HG03045 (cell line): ENCODE results near the gene SNCG.
"Not testable (repeated sequence)": the region's sequence is repeated elsewhere in the genome, so short reads cannot be mapped to it uniquely, and the experiment has no call there.

ENCODE experiments used
- ATAC-seq: cut with Tn5 transposase; IDR thresholded peaks from one replicate; pipeline ENCODE4 v1.9.1; 2021; ENCODE audit warnings: mild to moderate bottlenecking, moderate library complexity; ENCODE audit not compliant: unreplicated experiment

Gene SNCG

DNA sequence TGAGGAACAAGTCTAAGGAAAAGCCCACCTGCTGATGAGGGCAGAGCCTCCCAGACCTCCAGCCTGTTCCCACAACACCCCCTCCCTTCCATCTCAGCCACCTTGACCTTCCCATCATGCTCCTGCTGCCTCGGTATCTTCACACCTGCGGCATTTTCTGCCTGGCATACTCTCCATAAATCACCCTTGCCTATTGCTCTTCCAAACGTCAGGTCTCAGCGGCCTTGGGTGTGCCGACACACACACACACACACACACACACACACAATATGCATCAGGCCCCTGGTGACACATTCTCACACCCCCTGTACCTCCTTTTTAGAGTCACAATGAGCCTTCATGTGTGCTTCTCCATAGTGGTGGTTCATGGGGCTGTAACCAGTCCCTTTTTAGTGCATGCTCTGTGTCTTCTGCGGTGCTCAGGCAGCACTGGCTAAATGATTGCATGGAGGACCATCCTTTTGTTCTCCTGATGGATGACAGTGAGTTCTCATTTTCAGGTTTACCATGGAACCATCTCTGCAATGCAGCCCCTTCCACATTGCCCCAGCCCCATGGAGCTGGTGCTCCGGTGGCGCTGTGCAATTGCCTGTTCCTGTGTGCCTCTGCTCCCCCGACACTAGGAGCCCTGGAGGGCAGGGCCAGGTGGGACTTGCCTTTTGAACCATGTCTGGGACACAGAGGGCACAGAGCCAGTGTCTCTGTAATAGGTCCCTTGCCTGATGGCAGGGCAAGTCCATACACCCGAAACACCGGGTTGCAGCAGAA lies 14.4 kb downstream of the SNCG start:
- no peak for ATAC-seq

DNA sequence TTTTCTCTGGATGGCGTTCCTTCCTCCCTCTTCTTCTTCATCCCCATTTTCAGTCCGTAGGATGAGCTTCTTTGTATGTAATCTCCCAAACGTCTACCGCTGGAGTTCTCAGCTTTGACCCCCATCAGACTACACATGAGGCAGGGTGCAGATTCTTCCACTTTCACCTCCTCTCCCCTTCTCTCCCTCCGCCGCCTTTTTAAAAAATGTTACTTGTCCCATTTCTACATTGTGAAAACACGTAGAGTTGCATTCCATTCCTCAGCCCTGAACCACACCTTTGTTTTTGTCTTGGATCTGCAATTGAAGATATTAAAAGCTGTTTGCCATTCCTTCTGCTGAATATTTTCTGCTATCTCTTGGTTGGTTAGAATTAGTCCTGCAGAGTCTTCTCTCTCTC lies 16.1 kb downstream of the SNCG start:
- ATAC-seq = no peak

DNA sequence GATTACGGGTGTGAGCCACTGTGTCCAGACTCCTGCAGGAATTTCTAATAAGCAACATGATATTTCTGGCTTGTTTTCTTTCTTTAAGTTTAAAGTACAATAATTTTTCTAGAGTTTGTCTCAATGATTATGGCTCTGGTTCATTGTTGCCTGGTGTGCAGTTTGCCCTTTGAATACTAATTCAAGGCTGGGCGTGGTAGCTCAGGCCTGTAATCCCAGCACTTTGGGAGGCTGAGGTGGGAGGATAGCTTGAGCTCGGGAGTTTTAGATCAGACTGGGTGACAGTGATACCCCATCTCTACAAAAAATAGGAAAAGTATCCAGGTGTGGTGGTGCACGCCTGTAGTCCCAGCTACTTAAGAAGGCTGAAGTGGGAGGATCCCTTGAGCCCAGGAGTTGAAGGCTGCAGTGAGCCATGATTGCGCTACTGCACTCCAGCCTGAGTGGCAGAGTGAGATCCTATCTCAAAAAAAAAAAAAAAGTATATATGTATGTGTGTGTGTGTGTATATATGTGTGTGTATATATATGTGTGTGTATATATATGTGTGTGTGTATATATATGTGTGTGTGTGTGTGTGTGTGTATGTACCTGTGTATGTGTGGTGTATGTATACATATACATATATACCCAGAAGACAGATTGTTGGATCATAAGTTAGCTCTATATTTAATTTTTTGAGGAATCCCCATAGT lies 18.1 kb downstream of the SNCG start:
- no peak for ATAC-seq

DNA sequence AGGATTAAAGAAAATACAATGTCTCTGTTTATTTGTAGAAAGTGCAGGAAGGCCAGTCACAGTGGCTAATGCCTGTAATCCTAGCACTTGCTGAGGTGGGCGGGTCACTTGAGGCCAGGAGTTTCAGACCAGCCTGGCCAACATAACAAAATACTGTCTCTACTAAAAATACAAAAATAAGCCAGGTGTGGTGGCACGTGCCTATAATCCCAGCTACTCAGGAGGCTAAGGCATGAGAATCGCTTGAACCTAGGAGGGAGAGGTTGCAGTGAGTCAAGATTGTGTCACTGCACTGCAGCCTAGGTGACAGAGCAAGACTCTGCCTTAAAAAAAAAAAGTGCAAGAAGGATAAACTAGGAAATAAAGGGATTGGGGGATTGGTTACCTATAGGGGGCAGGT lies 20.1 kb downstream of the SNCG start:
- not testable (repeated sequence) for ATAC-seq

DNA sequence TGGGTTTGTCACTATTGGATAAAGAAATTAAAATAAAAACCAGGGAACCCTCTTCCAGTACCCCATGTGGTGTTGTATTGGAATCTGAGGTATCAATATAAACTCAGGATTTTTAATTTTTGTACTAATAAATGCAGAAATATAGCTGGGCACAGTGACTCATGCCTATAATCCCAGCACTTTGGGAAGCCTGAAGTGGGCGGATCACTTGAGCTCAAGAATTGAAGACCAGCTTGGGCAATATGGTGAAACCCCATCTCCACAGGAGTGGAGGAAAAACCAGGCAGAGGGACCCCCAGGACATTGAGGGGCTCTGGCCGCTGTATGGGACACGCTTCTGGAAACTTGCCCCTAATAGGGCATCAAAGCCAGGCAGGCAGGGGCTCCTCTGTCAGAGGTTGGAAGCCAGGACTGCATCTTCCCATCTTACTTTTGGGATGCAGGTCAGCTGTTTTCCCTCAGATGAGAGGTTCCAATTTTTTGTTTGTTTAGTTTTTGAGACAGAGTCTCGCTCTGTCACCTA lies 21.0 kb downstream of the SNCG start:
- no peak for ATAC-seq

DNA sequence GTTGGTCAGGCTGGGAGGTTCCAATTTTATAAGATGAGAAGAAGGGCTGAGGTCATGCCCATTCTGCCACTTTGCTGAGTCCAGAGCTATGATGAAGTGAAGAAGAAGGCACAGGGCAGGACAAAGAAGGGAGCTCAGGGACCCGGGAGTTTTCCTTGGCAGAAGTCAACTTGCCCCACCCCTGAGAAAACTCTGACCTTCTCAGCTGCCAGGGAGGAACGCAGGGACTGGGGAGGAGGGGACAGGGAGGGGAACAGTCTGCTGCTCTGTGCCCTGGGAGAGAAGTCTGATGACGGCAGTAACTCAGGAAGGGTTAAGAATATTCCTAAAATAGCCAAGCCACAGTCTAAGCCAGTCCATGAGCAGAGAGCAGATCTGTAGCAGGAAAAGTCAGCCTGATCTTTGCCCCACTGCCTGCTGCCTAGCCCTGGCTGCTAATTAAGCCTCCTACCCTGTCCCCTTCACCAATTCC lies 21.6 kb downstream of the SNCG start:
- no peak for ATAC-seq

DNA sequence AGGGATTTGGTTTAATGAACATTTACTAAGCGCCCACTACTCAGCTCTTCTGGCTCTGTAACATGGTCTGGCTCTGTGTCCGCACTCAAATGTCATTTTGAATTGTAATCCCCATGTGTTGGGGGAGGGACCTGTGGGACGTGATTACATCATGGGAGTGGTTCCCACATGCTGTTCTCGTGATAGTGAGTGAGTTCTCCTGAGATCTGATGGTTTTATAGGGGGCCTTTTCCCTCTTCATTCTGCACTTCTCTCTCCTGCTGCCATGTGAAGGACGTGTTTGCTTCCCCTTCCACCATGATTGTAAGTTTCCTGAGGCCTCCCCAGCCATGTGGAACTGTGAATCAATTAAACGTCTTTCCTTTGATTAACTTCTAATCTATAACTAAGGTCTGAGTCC lies 22.6 kb downstream of the SNCG start:
- ATAC-seq = not testable (repeated sequence)

DNA sequence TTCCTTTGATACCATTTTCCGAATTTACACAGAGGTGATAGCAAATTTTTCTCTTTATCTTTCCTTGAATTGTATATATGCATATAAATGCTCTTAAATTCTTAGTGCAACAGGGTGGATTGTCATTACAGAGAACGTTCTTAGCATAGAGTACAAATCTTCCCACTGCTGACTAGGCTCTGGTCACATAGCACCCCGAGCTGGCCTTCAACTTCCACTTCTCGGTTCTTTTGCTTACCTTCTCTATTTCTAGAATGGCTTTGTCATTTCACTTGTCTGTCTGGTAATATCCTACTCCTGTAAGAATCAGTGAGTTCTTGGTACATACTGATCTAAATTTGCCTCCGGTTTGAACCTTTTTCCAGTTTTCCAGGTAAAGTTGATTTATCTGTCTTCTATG lies 23.3 kb downstream of the SNCG start:
- no peak for ATAC-seq

DNA sequence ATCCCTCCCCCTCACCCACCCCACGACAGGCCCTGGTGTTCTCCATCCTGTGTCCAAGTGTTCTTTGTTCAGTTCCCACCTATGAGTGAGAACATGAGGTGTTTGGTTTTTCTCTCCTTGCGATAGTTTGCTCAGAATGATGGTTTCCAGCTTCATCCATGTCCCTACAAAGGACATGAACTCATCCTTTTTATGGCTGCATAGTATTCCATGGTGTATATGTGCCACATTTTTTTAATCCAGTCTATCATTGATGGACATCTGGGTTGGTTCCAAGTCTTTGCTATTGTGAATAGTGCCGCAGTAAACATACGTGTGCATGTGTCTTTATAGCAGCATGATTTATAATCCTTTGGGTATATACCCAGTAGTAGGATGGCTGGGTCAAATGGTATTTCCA lies 26.1 kb downstream of the SNCG start:
- not testable (repeated sequence) for ATAC-seq

DNA sequence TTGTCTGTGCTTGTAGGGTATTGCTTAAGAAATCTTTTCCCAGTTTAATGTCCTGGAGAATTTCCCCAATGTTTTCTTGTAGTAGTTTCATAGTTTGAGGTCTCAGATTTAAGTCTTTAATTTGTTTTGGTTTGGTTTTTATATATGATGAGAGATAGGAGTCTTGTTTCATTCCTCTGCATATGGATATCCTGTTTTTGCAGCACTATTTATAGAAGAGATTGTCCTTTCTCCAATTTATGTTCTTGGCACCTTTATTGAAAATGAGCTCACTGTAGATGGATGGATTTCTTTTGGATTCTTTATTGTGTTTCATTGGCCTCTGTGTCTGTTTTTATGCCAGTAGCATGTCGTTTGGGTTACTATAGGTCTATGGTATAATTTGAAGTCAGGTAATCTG lies 30.1 kb downstream of the SNCG start:
- no peak for ATAC-seq

DNA sequence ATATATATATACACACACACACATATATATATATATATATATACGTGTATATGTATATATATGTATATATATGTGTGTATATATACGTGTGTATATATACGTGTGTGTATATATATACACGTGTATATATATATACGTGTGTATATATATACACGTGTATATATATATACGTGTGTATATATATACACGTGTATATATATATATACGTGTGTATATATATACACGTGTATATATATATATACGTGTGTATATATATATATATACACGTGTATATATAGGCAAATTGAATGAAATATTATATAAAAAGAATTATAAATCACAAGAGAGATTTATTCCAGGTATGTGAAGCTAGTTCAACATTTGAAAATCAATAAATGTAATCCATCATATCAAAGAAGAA lies 33.0 kb downstream of the SNCG start:
- not testable (repeated sequence) for ATAC-seq

DNA sequence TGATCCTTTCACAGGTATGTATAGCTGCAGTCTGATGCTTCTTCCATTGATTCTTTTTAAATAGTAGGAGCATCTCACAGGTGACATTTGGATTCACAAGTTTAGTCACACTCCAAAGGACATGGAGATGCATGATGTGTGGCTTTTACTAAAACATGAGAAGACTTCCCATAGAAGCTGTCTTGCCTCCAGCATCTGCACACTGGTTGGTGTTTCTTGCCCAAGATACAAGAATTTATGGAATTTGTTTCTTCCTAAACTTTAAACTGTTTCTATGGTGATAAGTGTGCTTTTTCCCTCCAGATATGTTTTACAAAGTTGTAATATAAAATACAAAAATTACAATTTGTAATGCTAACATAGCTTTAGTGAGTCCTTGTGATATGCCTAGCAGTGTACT lies 34.1 kb downstream of the SNCG start:
- no peak for ATAC-seq

DNA sequence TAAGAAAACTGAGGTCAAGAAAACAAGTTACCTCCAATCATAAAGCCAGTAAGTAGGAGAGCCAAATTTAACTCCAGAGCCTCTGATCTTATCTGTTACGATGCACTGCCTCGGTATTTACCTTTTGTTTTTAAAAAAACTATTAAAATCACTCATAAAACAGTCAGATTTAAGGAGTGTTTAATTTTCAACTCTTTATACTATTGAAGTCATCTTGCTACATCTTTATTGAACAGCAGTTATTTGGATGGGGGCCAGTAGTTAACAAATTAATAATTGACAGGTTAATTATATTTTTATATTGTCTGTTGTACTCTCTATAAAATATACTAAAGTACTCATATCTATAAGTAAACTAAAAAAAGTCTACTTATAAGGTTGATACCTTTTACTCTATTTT lies 34.5 kb downstream of the SNCG start:
- ATAC-seq = no peak

DNA sequence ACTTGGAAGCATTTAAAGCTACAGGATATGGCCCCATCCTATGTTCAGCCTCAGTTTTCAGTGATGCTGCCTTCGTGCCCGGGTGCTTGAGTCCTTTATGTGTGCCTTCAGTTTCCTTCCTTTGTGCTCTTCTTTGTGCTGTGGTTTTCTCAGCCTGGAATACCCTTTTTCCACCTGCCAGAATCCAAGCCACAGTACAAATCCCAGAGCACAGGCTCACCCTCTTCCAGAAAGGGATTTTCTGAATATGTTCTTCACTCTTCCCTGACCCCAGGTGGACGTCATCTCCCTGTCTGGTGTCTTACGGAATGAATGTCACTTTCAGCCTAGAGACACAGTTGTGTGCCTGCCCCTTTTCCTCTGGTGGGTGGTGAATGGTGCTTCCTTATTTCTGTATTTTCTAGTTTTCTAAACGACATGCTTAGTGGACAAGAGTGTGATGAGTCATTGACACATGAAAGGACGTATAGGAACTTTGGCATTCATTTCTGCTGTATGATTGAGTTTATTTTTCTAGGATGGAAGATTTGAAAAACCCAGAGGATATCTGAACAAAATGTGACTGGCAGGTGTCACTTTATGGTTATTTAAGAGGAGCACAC lies 41.5 kb downstream of the SNCG start:
- not testable (repeated sequence) for ATAC-seq

DNA sequence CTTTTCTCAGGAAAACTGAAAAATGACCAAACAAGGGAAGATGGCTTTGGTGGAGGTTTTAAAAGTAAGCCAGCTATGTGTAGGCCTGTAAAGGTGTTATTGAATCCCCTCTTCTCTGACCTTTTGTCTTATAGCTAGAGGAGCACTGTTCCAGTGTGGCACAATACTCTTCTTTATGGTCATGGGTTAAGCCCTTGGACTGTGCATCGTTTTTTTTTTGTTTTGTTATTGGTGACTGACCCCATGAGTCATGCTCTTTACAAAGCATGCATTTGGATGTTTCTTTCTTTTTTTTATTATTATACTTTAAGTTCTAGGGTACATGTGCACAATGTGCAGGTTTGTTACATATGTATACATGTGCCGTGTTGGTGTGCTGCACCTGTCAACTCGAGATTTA lies 42.1 kb downstream of the SNCG start:
- ATAC-seq = no peak

DNA sequence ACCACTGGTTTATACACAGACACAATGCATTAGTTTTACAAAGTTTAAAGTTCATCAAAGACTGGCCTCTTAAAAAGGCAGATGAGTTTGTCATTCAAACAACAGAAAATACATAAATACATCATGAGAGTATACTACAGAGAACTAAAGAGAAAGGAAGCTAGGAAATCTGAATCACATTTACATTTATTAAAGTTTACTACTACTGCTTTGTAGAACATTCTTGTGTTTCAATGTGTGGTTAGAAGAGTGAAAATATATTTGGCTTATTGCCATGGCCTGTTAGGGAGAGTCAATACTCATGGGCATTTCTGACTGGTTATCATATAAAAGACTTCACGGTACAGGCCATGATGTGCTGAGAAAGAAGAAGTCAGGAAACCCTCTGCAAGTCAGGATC lies 48.7 kb downstream of the SNCG start:
- ATAC-seq = not testable (repeated sequence)

DNA sequence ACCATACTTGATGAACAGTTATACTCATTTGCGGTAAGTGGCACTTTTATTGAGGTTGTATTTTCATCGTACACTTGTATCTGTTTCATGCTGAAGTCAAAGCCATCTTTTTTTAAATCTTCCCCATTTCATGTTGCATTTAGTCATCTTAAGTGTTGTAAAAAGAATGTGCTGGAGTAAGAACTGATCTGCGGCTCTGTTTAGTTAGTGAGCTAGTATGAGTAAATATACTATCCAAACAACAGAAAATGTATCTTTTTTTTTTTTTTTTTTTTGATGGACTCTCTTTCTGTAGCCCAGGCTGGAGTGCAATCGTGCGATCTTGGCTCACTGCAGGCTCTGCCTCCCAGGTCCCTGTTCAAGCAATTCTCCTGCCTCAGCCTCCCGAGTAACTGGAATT lies 49.3 kb downstream of the SNCG start:
- not testable (repeated sequence) for ATAC-seq

DNA sequence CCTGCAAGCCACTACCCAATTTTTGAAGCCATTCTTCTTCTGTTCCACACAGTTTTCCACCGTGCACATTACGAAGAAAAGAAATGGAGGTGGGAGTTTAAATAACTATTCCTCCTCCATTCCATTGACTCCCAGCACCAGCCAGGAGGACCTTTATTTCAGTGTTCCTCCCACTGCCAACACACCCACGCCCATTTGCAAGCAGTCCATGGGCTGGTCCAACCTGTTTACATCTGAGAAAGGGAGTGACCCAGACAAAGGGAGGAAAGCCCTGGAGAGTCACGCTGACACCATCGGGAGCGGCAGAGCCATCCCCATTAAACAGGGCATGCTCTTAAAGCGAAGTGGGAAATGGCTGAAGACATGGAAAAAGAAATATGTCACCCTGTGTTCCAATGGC lies 49.9 kb downstream of the SNCG start:
- not testable (repeated sequence) for ATAC-seq

DNA sequence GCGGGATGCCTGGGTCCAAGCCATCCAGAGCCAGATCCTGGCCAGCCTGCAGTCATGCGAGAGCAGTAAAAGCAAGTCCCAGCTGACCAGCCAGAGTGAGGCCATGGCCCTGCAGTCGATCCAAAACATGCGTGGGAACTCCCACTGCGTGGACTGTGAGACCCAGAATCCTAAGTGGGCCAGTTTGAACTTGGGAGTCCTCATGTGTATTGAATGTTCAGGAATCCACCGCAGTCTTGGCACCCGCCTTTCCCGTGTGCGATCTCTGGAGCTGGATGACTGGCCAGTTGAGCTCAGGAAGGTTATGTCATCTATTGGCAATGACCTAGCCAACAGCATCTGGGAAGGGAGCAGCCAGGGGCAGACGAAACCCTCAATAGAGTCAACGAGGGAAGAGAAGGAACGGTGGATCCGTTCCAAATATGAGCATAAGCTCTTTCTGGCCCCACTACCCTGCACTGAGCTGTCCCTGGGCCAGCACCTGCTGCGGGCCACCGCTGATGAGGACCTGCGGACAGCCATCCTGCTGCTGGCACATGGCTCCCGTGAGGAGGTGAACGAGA lies 50.8 kb downstream of the SNCG start:
- not testable (repeated sequence) for ATAC-seq
